HUES6 (cell line): ENCODE results near the gene MIPOL1.
"Not testable (repeated sequence)": the region's sequence is repeated elsewhere in the genome, so short reads cannot be mapped to it uniquely, and the experiment has no call there.

Experiments
- H3K27ac ChIP-seq: 2 replicates; pipeline ENCODE4 v1.7.0; 2013; ENCODE audit warnings: low read depth, mild to moderate bottlenecking, low read length, inconsistent platforms
- H3K27me3 ChIP-seq: 2 replicates; pipeline ENCODE4 v1.6.1; 2013; ENCODE audit warnings: low read length; ENCODE audit not compliant: control insufficient read depth, insufficient read depth
- H3K36me3 ChIP-seq: 2 replicates; pipeline ENCODE4 v1.6.1; 2013; ENCODE audit warnings: low read length; ENCODE audit not compliant: control insufficient read depth, insufficient read depth
- H3K4me1 ChIP-seq: 2 replicates; pipeline ENCODE4 v1.6.1; 2013; ENCODE audit warnings: low read length; ENCODE audit not compliant: control insufficient read depth, insufficient read depth
- H3K4me3 ChIP-seq: 2 replicates; pipeline ENCODE4 v1.5.1; 2013; ENCODE audit warnings: low read depth, low read length
- H3K9ac ChIP-seq: one replicate; pipeline ENCODE4 v1.6.1; 2013; ENCODE audit warnings: mild to moderate bottlenecking, low read length
- H3K9me3 ChIP-seq: 2 replicates; pipeline ENCODE4 v1.6.1; 2013; ENCODE audit warnings: low read depth, low read length; ENCODE audit not compliant: control insufficient read depth, insufficient read depth

The MIPOL1 gene

DNA sequence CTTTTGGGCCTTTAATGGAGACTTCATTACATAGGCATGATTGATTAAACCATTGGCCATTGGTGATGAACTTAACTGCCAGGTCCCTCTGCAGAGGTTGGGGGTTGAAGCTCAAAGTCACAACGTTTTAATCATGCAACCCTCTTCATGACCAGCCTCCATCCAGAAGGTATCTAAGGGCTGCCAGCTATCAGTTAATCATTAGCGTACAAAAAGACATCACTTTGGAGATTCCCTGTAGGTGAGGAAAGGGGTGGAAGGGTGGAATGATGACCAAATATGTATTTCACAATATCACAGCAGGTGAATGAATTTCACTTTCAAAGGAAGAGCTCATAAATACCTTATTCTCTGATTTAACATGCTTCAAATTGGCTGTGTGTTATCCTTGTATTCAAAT lies 92.0 kb downstream of the MIPOL1 start:
- Histone ChIP-seq H3K9ac (no peak overlapping the region), H3K36me3 (peaks cover 31% of the 10 kb centered on the region), H3K4me1 (no peaks in the 10 kb centered on the region), H3K27me3 (no peaks in the 10 kb centered on the region), H3K4me3 (no peak overlapping the region), H3K27ac (no peak overlapping the region), H3K9me3 (peaks cover 18% of the 10 kb centered on the region)

GRCh38 chr14:37295262-37295661 lies 97.5 kb downstream of the MIPOL1 start:
- H3K27me3 ChIP-seq, H3K27ac ChIP-seq, H3K4me1 ChIP-seq, H3K4me3 ChIP-seq, H3K9ac ChIP-seq: not testable (repeated sequence)
- H3K9me3 ChIP-seq = peaks cover 20% of the 10 kb centered on the region
- H3K36me3 ChIP-seq = peaks cover 24% of the 10 kb centered on the region; the same call in 1 of the 2 replicates

- H3K36me3 ChIP-seq = no peaks in the 10 kb centered on the region
- no peak overlapping the region for H3K4me3 ChIP-seq
- H3K9me3 ChIP-seq = no peaks in the 10 kb centered on the region
- H3K9ac ChIP-seq = no peak overlapping the region
- H3K27ac ChIP-seq = no peak overlapping the region
- no peaks in the 10 kb centered on the region for H3K4me1 ChIP-seq
- no peaks in the 10 kb centered on the region for H3K27me3 ChIP-seq
These were observed 113.5 kb downstream of the MIPOL1 start for GRCh38 chr14:37311252-37311651.

DNA sequence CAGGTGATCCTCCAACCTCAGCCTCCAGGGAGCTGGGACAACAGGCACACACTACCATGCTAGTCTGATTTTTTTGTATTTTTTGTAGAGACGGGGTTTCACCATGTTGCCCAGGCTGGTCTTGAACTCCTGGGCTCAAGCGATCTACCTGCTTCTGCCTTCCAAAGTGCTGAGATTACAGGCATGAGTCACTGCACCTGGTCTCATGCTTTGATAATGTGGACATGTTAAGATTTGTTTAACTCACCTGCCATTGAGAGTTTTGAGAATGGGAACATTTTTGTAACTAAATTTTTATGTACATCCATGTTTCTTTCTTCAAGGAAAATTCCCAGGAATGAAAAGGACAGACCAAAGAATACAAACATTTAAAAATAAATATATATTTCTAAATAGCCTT lies 121.2 kb downstream of the MIPOL1 start:
- Histone ChIP-seq H3K4me3 (no peak overlapping the region), H3K4me1 (no peaks in the 10 kb centered on the region), H3K27ac (no peak overlapping the region), H3K9ac (no peak overlapping the region), H3K27me3 (no peaks in the 10 kb centered on the region), H3K36me3 (no peaks in the 10 kb centered on the region), H3K9me3 (no peaks in the 10 kb centered on the region)

GRCh38 chr14:37320106-37320505 lies 122.4 kb downstream of the MIPOL1 start:
- Histone ChIP-seq H3K36me3 (no peaks in the 10 kb centered on the region), H3K9me3 (no peaks in the 10 kb centered on the region), H3K27me3 (no peaks in the 10 kb centered on the region), H3K4me1 (no peaks in the 10 kb centered on the region), H3K9ac (no peak overlapping the region), H3K27ac (no peak overlapping the region), H3K4me3 (no peak overlapping the region)

- H3K4me3 ChIP-seq = no peak overlapping the region
- H3K36me3 ChIP-seq = no peaks in the 10 kb centered on the region
- no peaks in the 10 kb centered on the region for H3K27me3 ChIP-seq
- no peaks in the 10 kb centered on the region for H3K9me3 ChIP-seq
- H3K4me1 ChIP-seq = no peaks in the 10 kb centered on the region
- no peak overlapping the region for H3K27ac ChIP-seq
- no peak overlapping the region for H3K9ac ChIP-seq
These were observed 127.6 kb downstream of the MIPOL1 start for GRCh38 chr14:37325332-37325731.

- H3K36me3 ChIP-seq = no peaks in the 10 kb centered on the region
- no peaks in the 10 kb centered on the region for H3K4me1 ChIP-seq
- no peaks in the 10 kb centered on the region for H3K9me3 ChIP-seq
- no peak overlapping the region for H3K9ac ChIP-seq
- H3K27ac ChIP-seq = no peak overlapping the region
- no peaks in the 10 kb centered on the region for H3K27me3 ChIP-seq
- no peak overlapping the region for H3K4me3 ChIP-seq
These were observed 128.7 kb downstream of the MIPOL1 start for GRCh38 chr14:37326434-37326833.

DNA sequence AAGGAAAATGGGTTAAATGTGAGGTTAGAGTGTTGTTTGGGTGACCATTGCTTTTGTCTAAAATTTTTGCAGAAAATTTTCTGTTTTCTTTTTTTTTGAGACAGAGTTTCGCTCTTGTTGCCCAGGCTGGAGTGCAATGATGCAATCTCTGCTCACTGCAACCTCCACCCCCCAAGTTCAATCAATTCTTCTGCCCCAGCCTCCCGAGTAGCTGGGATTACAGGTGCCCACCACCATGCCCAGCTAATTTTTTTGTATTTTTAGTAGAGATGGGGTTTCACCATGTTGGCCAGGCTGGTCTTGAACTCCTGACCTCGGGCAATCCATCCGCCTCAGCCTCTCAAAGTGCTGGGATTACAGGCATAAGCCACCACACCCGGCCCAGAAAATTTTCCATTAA lies 130.2 kb downstream of the MIPOL1 start:
- not testable (repeated sequence) for H3K9ac ChIP-seq, H3K27me3 ChIP-seq, H3K36me3 ChIP-seq, H3K27ac ChIP-seq, H3K4me3 ChIP-seq, H3K9me3 ChIP-seq, H3K4me1 ChIP-seq

DNA sequence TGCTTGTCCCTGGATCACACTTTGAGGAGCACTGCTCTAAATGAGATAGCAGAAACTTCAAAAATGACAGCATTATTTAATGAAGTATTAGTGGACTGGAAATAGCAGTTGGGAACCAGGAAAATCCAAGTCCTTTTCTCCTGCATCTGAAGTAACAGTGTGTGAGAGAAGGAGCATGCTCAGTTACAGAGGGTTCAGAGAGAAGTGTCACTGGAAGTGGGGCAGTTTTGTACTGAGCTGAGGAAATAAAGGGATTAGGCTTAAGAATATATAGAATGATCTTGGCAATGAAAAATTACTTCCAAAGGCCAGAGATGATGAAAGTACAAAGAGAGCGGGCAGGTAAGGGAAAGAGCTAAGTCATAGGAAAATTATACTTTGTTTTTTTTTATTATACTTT lies 130.9 kb downstream of the MIPOL1 start:
- Histone ChIP-seq H3K4me1 (no peaks in the 10 kb centered on the region), H3K36me3 (no peaks in the 10 kb centered on the region), H3K4me3 (no peak overlapping the region), H3K27me3 (no peaks in the 10 kb centered on the region), H3K27ac (no peak overlapping the region), H3K9me3 (no peaks in the 10 kb centered on the region), H3K9ac (no peak overlapping the region)

- Histone ChIP-seq H3K27me3 (no peaks in the 10 kb centered on the region), H3K9ac (no peak overlapping the region), H3K9me3 (no peaks in the 10 kb centered on the region), H3K4me1 (no peaks in the 10 kb centered on the region), H3K36me3 (no peaks in the 10 kb centered on the region), H3K27ac (no peak overlapping the region), H3K4me3 (no peak overlapping the region)
These were observed 131.7 kb downstream of the MIPOL1 start for GRCh38 chr14:37329189-37330001.

GRCh38 chr14:37330910-37331309 lies 133.2 kb downstream of the MIPOL1 start:
- H3K27me3 ChIP-seq = no peaks in the 10 kb centered on the region
- no peaks in the 10 kb centered on the region for H3K36me3 ChIP-seq
- no peaks in the 10 kb centered on the region for H3K4me1 ChIP-seq
- no peak overlapping the region for H3K27ac ChIP-seq
- no peak overlapping the region for H3K4me3 ChIP-seq
- H3K9ac ChIP-seq = no peak overlapping the region
- no peaks in the 10 kb centered on the region for H3K9me3 ChIP-seq
